ENCODE data around the gene PACSIN1.

PACSIN1 gene

DNA sequence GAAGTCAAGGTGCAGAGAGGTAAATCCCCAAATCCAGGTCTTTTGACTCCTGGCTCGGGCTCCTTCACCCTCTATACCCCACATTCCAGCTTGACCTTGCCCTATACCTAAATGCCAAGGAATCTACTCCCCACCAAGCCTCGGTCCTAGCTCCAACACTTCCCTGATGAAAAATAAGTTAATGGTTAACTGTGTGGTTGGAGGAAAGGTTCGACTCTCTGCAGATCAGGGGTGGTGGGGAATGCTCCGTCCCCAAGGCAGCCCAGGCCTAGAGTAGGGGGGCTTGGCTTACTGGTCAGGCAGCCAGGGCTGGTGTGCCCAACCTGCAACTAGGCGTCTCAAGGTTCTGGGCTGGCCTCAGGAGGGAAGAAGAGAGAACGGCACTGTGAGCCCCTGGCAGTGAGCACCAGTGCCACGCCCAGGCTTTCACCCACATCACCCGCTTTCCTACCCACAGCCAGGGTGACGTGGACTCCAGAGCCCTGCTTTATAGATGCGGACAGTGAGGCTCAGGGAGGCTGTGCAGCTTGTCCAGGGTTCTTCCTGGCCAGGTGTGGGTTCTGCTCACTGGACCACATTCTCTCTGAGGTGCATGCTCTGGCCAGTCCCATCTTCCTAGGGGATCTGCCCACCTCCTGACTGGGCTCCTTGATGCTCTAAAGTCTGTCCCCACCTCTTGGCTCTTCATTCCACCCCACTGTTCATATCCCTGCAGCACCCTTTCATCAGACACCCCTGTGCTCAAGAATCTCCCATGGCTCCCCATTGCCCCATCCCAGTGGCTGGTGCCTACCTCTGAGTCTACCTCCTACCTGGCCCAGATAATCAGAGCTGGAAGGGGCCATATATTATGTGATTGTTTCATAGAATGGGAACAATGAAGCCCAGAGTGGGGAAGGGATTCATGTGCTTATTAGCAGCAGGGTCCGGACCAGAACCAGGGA is 82.1 kb downstream of the PACSIN1 start:
- no peak for DNase-seq

DNA sequence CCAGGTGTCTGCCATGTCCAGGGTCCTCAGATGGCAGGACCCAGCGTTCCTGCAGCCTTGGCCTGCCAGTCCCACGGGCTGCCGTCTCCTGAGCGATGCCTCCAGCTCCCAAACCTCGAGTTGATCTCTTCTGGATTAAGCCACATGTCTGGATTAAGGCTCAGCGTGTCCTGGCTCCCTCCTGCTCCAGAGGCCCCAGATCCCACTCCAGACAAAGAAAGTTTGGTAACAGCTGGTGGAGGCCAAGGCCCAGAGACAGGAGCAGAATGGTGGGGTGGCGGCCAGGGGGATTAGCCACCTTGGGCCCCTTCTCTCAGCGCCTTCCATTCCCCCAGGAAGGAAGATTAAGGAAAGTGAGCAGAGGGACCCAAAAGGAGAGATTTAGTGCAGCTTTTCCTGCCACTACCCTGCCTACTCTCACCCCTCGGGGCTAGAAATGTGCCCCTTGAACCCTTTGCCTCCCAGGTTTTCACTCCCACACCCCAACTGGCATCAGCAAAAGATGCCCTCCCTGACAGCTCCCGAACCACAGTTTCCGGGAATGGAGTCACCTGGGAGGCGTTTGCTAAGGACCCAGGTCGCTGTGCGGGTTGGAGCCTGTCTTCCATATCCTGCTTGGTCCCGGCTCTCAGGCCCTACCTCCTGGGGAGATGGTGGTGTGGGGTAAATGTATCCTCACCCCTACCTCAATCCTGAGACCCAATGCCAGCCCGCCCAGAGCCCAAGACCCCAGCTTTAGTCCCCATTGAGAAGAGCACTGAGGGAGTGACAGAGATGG is 83.3 kb downstream of the PACSIN1 start:
- no peak for DNase-seq

DNA sequence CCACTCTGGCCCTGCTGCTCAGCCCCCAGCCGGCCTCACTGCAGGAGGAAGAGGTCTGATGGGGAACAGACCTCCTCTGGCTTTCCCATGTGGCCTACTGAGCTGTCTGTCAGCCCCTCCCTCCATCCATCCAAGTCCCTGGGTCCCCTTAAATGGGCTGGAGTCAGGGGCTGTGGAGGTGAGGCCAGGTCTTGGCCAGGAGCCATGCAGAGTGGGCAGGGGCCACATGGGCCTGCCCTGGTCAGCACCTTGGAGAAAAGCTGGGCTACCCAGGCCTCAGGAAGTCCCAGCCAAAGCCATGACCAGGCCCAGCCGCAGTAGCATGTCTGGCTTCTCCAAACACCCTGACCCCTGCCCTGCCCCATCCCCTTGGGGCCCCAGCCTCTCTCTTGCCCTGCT is 83.9 kb downstream of the PACSIN1 start:
- DNase-seq = no peak

DNA sequence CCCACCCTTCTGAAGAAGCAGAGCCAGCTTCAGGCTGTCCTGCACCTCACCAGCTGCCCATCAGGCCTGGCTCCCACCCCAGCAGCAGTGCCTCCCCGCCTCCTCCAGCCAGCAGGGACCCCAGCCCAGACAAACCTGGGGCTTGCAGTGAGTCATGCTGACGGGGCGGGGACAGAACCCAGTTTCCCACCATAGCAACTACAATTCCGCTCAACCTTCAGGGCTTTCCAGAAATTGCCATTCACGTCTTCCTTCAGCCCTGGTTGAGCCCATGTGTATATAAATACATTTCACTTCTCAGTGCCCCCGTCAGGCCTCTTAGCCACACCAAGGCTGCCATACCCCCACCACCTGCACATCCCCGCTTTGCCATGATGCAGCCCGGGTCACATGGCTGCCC is 85.8 kb downstream of the PACSIN1 start:
- no peak for DNase-seq

DNA sequence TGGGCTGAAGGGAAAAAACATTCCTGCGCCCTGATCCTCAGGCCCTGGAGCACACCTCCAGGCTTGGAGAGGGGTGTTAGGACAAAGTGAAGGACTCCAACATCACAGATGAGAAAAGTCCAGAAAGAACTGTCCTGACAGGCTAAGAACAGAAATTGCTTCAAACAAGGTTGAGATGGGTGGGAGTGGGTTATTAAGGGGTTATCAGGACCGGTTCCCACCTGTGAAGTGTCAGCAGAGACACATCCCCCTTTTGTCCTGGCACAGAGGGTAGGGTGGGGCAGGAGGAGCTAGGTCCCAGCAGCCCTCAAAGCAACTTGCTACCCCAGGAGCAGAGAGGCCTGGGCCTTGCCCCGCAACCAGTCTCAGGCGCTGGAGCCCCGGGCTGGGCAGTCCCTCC is 86.7 kb downstream of the PACSIN1 start:
- DNase-seq = no peak

DNA sequence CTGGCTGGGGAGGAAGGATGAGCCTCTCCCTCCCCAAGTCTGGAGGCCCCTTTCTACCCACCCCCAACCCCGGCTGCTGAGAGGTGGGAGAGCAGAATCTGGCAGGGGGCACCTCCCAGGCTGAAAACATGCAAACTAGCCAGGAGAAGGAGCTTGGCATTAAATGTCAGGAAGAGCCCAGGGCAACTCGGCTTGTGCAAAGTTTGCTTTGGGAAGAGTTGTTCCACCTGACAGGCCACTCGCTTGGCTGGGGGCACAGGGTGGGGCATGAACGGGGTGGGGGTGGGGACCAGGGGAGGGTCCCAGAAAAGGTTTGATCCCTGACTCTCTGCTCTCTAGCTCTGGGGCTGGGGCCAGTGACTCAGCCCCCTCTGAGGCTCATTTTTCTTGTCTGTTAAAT is 87.3 kb downstream of the PACSIN1 start:
- no peak for DNase-seq

DNA sequence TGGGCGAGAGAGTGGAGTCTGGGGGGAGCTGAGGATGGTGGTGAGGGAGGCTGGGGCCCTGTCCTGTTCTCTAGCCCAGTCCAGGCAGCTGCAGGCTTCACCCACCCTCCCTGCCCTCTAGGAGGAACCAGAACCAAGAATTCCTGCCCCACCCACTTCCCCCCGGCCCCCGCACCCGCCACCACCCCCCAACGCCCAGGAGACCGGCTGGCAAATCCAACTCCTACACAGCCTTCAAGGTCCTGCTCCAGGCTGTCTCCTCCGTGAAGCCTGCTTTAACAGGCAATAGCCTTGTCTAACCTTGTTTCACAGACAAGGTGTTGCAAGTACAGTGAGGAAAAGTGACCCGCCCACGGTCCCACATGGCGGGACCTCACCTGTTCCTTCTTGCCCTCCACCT is 87.9 kb downstream of the PACSIN1 start:
- no peak for DNase-seq

DNA sequence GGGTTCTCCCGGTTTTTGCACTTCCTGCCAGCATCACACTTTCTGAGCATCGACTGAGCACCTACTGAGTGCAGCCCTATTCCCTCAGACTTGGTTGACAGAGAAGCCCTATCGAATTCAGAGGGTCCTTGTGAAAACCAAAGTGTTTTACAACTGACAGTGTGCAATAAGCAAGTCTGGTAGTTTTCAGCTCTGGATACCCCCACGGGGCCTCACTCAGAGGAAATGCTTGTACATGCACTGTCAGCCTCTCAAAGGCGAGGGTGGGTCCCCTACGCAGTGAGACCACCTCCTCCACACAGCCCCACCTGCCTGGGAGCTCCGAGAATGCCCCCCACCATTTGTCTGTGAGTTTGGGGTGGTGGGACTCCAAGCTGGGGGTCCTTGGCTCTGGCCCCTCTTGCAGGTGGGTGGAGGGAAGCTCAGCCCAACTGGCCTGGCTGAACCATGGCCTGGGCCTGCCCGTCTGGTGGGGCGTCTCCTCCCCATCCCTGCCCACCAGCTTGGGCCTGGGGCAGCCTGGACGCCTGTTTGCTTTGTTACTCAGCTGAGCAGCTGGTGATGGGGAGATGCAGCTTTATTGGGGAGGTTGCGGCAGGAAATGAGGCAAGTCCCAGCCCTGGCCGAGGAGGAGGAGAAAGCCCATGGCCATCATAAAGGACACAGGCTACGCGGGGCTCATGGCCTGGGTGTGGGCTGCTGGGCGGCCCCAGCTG is 88.6 kb downstream of the PACSIN1 start:
- no peak for DNase-seq

DNA sequence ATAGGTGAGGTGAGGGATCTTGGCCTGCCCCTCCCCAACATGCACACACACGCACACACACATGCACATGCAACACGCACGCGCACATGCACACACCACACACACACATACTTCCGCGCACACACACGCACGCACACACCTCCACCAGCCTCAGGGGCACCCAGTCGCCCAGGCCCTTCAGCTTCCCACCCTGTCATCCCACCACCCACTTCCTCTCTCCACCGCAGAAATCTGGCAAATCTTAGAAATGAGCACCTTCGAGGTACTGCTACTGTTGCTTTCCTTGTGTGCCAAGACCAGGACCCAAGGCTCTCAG is 89.1 kb downstream of the PACSIN1 start:
- no peak for DNase-seq

DNA sequence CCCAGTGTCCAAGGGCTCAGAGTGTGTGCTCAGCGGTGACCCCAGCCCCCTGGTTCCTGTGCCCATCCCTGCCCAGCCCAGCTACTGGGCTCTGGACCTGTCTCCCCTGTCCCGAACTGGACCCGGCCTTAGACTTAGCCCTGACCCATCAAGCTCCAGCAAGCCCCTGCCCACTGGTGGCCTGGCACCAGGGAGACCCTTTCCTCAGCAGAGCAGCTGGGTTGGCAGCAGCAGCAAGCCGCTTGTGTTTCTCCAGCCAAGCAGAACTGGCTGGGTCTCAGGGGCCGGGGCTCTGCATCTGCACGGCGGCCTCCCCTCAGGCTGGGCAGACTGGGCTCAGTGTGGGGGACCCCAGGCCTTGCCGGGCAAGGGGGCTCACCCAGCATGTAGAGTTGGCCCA is 89.5 kb downstream of the PACSIN1 start:
- no peak for DNase-seq

DNA sequence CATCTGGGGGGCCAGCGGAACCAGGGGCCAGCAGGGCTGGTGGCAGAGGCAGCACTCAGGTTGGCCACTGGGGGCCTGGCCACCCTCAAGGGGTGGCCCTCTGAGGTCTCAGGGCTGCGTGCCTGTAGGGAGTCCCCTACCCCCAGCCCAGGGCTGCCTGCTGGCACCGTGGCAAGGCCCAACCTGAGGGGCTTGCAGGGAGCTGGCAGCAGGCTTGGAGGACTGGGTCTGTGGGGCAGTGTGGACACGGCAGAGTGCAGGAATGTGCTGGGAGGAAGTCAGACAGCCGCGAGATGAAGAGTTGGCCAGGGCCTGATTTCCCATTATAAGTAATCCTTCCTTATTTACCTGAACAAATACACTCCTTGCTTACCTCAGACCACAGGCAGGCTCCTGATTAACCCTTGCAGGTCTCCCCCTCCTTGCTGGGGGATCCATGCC is 90.2 kb downstream of the PACSIN1 start, which contains the start of gene SPDEF:
TSS of gene SPDEF (minus strand) at position 299 of the 441 bp plus-strand sequence. CDS start 11,874 bp downstream, outside the sequence.
- DNase-seq = no peak

DNA sequence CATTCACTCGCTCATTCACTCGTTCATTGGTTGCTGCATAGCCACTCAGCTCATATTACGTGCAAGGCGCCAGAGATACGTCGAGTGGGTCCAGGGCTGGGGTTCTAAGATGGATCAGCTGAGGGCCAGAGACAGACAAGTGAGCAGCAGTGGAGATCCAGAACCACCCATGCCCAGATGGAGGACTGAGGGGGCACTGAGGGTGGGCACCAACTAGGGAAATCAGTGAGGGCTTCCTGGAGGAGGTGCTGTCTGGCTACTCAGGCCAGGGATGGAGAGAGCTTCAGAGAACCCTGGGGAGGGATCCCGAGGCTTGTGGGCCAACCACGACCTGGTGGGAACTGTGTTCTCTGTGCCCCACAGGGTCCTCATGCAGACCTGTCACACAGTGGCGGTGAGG is 90.6 kb downstream of the PACSIN1 start:
- no peak for DNase-seq

DNA sequence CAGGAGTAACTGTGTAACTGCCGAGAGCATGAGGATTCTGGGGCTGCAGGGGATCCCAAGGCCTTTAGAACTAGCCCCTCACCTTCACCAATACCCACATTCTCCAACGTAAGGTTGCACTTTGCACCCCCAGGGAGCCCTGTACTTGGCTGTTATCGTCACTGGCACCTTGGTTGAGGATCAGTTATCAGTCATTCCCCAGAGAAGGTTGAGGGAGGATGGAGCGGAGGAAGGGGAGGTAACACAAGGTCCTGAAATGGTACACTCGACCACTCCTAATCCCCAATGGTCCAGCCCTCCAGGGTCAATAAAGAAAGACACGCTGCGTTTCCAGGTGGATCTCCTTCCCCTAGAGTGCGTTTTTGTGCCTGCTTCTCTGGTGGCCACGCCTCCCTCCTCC is 91.4 kb downstream of the PACSIN1 start:
- DNase-seq = no peak

DNA sequence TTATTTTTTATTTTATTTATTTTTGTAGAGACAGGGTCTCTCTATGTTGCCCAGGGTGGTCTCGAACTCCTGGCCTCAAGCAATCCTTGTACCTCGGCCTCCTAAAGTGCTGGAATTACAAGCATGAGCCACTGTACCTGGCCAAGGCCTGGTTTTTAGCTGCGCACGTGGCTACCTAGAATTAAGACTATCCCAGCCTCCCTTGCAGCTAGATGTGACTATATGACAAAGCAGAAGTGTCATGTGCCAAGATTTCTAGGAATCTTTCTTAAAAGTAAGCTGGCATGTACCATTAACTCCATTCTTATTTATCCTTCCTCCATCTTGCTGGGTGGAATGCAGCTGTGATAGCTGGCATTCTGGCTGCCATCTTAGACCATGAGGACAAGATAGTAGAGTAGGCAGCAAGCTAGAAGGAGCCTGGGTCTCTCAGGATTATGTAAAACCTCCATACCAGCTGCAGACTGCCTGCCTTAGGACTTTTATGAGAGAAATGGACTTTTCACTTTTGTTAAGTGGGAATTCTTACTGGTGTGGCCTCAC is 92.4 kb downstream of the PACSIN1 start:
- DNase-seq = no peak

DNA sequence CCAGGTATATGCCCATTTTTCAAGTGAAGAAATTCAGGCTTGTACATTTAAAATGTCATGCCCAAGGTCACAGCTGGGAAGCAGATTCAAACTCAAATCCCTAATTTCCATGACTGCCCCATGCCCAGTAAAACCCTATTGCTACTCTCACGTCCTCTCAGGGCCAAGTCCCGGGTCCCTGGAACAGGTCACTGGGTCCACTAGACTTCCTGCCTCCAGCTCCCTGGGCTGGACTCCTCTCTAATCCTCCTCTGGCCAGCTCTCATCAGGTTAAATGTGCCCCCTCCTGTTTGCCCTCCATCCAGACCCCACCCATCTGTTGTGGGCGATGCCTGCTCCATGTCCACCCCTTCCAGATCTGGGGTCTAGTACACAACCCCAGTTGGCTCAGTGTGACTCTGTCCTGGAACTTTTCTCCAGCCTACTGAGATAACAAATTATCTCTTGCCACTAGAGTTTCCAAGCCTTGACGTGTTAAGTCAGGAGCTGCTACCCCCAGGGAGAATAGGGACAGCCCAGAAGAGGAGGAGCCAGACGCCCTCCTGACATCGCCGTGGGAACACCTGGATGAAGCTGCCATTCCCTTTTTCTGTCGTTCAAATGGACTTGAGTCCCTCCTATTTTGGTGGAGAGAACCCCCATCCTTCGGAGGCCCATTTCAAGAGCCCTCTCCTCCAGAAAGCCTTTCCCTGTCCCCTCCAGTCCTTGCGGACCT is 93.9 kb downstream of the PACSIN1 start:
- DNase-seq = no peak

DNA sequence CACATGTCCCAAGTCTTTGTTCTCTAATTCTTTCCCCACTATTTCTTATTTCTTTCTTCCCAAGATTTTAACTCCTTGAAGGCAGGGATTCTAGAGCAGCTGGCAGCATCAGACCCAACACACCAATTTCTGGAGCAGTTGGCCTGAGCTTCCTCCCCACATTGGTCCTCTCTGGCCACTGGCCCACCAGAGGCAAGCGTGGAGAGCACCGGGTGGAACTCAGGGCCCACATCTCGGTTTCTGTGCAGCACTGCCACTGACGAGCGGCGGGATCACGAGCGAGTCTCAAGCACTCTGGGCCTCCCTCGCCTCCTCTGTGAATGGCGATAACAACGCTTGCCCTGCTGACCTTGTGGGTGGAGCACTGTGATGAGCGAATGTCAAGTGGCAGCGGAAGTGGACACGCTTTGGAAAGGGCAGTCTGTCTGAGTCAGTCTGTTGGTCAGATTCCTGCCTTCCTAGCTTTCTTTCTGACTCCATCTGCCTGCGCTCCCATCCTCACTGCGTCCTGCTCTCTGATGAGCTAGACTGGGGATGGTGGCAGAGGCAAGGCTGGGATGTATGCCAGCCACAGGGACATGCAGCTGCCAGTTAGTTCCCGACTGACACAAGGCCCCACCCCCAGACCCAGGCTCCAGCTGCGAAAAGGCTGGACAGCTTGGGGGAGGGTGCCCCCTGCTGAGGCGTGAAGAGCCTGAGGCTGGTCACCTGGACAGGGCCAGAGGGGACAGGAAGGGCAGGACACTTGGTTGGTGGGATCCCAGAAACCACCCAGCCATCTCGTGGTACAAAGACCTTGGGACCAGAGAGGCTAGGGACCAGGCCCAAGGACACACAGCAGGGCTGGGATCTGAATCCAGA is 94.7 kb downstream of the PACSIN1 start:
- DNase-seq = no peak

DNA sequence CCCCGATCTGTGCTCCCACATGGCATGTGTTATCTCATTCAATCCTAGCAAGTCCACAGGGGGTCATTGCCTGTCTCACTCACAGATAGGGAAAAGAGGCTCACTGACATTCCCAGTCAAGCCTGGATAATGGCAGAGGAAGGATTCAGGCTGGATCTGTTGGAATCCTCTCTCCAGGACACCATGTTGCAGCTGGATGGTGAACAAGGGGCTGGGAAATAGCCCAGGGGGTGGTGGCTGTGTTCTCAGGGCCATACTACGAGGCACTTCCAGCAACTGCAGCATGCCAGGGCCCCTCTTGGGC is 95.3 kb downstream of the PACSIN1 start:
- DNase-seq = no peak

DNA sequence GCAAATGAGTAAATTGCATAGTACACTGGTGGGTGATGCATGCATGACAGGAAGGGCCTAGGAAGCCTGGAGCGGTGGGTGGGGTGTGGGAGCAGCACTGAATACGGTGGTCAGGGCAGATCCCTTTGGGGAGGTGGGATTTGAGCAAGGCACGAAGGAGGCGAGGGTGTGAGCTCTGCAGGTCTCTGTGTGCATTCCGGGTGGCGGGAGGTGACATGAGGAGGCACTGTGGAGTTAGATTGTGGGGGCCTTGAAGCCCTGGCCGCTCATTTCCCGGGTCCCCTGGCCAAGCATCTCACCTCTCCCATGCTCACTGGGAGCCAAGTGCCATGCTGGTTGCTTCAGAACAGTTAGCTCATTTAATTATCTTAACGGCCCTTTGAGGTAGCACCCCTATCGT is 96.5 kb downstream of the PACSIN1 start:
- no peak for DNase-seq

DNA sequence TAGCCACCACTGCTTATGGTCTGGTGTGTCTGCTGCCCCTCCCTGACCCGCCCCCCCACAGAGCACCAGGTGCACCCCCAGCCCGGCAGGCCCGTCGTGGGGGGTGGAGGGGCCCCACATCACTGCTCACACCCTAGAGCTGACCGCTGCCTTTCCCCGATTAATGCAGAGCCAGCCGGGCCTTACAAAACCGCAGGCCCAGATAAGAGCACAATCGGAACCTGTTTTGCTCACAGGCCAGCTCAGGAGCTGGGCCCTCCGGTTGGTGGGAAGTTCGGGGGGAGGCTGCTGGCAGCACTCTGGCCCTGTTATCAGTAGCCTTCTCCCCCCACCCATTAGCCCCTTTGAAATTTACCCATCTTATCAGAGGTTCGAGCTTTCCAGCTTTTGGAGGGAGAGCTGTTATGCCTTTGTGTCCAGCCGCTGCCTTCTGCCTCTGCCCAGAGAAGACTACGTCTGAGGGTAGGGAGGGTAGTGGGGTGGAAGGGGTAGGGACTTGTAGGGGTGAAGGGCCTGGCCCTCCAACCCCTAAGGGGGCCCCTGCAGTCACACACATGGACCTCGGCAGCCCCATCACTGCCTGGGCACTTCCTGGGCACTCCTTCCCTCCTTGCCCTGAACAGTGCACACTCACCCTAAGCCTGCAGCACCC is 97.1 kb downstream of the PACSIN1 start:
- no peak for DNase-seq

DNA sequence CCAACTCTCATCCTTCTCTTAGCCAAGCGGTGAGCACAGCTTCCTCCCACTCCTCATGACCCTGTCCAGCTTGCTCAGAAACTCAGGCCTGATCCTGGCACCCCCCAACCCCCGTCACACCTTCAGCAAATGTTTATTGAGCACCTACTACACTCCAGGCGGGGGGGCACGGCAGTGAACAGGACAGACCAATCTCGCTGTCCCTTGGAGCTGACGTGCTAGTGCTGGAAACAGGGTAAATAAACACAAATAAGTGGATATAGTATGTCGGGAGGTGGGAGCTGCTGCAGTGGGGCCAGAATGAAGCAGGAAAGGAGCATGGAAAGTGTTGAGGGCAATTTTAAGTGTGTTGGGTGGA is 97.6 kb downstream of the PACSIN1 start:
- DNase-seq = no peak

DNA sequence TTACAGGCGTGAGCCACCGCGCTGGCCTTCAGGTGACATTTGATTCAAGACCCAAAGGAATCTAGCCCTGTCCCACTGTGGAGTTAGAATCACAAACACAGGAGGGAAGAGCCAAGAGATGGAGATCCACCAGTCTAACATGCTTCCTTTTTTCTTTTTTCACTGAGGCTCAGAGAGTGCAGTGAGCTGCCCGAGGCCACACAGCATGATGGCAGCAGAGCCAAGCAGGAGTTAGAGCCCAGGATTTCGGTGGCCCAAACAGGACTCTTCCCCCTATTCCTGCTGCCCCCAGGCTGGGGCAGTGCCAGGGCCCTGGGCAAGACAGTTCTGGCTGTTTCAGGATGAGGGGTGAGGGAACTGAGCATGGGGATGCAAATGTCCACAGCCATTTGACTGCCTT is 98.3 kb downstream of the PACSIN1 start:
- no peak for DNase-seq
